Measurements from ENCODE around the gene HLX. TPM values are rescaled to one million over a fixed set of nuclear protein-coding genes. Genes with fewer than 3 reads are reported as not detected.

Gene HLX
- total RNA-seq, 1 donor from 2014 or later: 1.4 TPM

- no peak for TF ChIP-seq CTCF (IDR thresholded peaks at IDR 0.05; ENCODE audit: unreplicated experiment)
- Mint-ChIP-seq H3K27ac (ENCODE audit: unreplicated experiment) (no peak overlapping the region), H3K4me1 (ENCODE audit: unreplicated experiment) (peaks cover 4% of the 10 kb centered on the region), H3K27me3 (ENCODE audit: unreplicated experiment) (peaks cover 2% of the 10 kb centered on the region), H3K4me3 (ENCODE audit: unreplicated experiment) (no peak overlapping the region), H3K36me3 (ENCODE audit: low read depth, unreplicated experiment) (no peaks in the 10 kb centered on the region), H3K9me3 (ENCODE audit: unreplicated experiment) (no peaks in the 10 kb centered on the region)
- no peak for DNase-seq (ENCODE audit: low spot score)
Measured at GRCh38 chr1:220922951-220923350, 43.7 kb downstream of the HLX start.

- Mint-ChIP-seq H3K4me3 (ENCODE audit: unreplicated experiment) (no peak overlapping the region), H3K9me3 (ENCODE audit: unreplicated experiment) (no peaks in the 10 kb centered on the region), H3K36me3 (ENCODE audit: low read depth, unreplicated experiment) (no peaks in the 10 kb centered on the region), H3K27me3 (ENCODE audit: unreplicated experiment) (peaks cover 2% of the 10 kb centered on the region), H3K27ac (ENCODE audit: unreplicated experiment) (no peak overlapping the region), H3K4me1 (ENCODE audit: unreplicated experiment) (peaks cover 4% of the 10 kb centered on the region)
- TF ChIP-seq CTCF (IDR thresholded peaks at IDR 0.05; ENCODE audit: unreplicated experiment): no peak
- DNase-seq (ENCODE audit: low spot score): no peak
Measured at GRCh38 chr1:220924331-220924970, 45.2 kb downstream of the HLX start.

GRCh38 chr1:220925707-220926106 lies 46.5 kb downstream of the HLX start:
- peaks cover 2% of the 10 kb centered on the region for H3K27me3 Mint-ChIP-seq (ENCODE audit: unreplicated experiment)
- no peak for DNase-seq (ENCODE audit: low spot score)
- TF ChIP-seq CTCF (IDR thresholded peaks at IDR 0.05; ENCODE audit: unreplicated experiment): no peak
- no peaks in the 10 kb centered on the region for H3K36me3 Mint-ChIP-seq (ENCODE audit: low read depth, unreplicated experiment)
- H3K4me3 Mint-ChIP-seq (ENCODE audit: unreplicated experiment): no peak overlapping the region
- H3K9me3 Mint-ChIP-seq (ENCODE audit: unreplicated experiment): no peaks in the 10 kb centered on the region
- H3K4me1 Mint-ChIP-seq (ENCODE audit: unreplicated experiment): peaks cover 4% of the 10 kb centered on the region
- no peak overlapping the region for H3K27ac Mint-ChIP-seq (ENCODE audit: unreplicated experiment)

- no peak overlapping the region for H3K4me3 Mint-ChIP-seq (ENCODE audit: unreplicated experiment)
- H3K36me3 Mint-ChIP-seq (ENCODE audit: low read depth, unreplicated experiment): no peaks in the 10 kb centered on the region
- no peak for TF ChIP-seq CTCF (IDR thresholded peaks at IDR 0.05; ENCODE audit: unreplicated experiment)
- no peaks in the 10 kb centered on the region for H3K9me3 Mint-ChIP-seq (ENCODE audit: unreplicated experiment)
- peaks cover 4% of the 10 kb centered on the region for H3K4me1 Mint-ChIP-seq (ENCODE audit: unreplicated experiment)
- H3K27ac Mint-ChIP-seq (ENCODE audit: unreplicated experiment): no peak overlapping the region
- DNase-seq (ENCODE audit: low spot score): no peak
- peaks cover 2% of the 10 kb centered on the region for H3K27me3 Mint-ChIP-seq (ENCODE audit: unreplicated experiment)
Measured at GRCh38 chr1:220926146-220926545, 46.9 kb downstream of the HLX start.

- Mint-ChIP-seq H3K9me3 (ENCODE audit: unreplicated experiment) (no peaks in the 10 kb centered on the region), H3K27ac (ENCODE audit: unreplicated experiment) (no peak overlapping the region), H3K4me3 (ENCODE audit: unreplicated experiment) (no peak overlapping the region), H3K27me3 (ENCODE audit: unreplicated experiment) (peaks cover 2% of the 10 kb centered on the region), H3K4me1 (ENCODE audit: unreplicated experiment) (peaks cover 4% of the 10 kb centered on the region), H3K36me3 (ENCODE audit: low read depth, unreplicated experiment) (no peaks in the 10 kb centered on the region)
- TF ChIP-seq CTCF (IDR thresholded peaks at IDR 0.05; ENCODE audit: unreplicated experiment): no peak
- DNase-seq (ENCODE audit: low spot score): no peak
Measured at GRCh38 chr1:220927442-220927841, 48.2 kb downstream of the HLX start.

All from endothelial cell (in vitro differentiated cells).